Type B pancreatic cell (in vitro differentiated cells): ENCODE results near the gene ACKR1. TPM values are rescaled to one million over a fixed set of nuclear protein-coding genes. Genes with fewer than 3 reads are reported as not detected.

Experiments
- DNase-seq: peaks from one replicate; pipeline ENCODE4 v3.0.0; 2021; ENCODE audit warnings: mixed read lengths; ENCODE audit not compliant: unreplicated experiment; ENCODE audit errors: extremely low spot score
- H3K27ac Mint-ChIP-seq: 2 replicates; pipeline ENCODE4 v1.8.0; 2021; ENCODE audit warnings: mild to moderate bottlenecking, mixed read lengths
- H3K27me3 Mint-ChIP-seq: 2 replicates; pipeline ENCODE4 v1.8.0; 2021; ENCODE audit warnings: mixed read lengths
- H3K36me3 Mint-ChIP-seq: 2 replicates; pipeline ENCODE4 v1.8.0; 2021; ENCODE audit warnings: mixed read lengths
- H3K4me1 Mint-ChIP-seq: one replicate; pipeline ENCODE4 v1.8.0; 2021; ENCODE audit warnings: mixed read lengths; ENCODE audit not compliant: unreplicated experiment
- H3K4me3 Mint-ChIP-seq: 2 replicates; pipeline ENCODE4 v1.8.0; 2021; ENCODE audit warnings: mild to moderate bottlenecking, mixed read lengths
- H3K9me3 Mint-ChIP-seq: 2 replicates; pipeline ENCODE4 v1.8.0; 2021; ENCODE audit warnings: mixed read lengths
- long read RNA-seq: library from polyadenylated mRNA; unstranded; transcript quantifications from one replicate; pipeline ENCODE4 v2.0.0, GENCODE V29; 2020
- total RNA-seq: library from RNA; stranded (reverse); gene quantifications from 2 replicates; pipeline ENCODE4 v1.2.1, GENCODE V29; 2021; ENCODE audit warnings: low replicate concordance
- TF ChIP-seq, protein P1 (sequence below): fragments of 200-600 bp; sonication (generic); conservative IDR thresholded peaks from 2 replicates; pipeline ENCODE4 v1.5.0; 2021; ENCODE audit warnings: antibody characterized with exemption, mild to moderate bottlenecking

ACKR1 gene, protein sequence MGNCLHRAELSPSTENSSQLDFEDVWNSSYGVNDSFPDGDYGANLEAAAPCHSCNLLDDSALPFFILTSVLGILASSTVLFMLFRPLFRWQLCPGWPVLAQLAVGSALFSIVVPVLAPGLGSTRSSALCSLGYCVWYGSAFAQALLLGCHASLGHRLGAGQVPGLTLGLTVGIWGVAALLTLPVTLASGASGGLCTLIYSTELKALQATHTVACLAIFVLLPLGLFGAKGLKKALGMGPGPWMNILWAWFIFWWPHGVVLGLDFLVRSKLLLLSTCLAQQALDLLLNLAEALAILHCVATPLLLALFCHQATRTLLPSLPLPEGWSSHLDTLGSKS
- 0.17 and 0.63 TPM in 2 replicates for total RNA-seq
- long read RNA-seq, result 0 reads

DNA sequence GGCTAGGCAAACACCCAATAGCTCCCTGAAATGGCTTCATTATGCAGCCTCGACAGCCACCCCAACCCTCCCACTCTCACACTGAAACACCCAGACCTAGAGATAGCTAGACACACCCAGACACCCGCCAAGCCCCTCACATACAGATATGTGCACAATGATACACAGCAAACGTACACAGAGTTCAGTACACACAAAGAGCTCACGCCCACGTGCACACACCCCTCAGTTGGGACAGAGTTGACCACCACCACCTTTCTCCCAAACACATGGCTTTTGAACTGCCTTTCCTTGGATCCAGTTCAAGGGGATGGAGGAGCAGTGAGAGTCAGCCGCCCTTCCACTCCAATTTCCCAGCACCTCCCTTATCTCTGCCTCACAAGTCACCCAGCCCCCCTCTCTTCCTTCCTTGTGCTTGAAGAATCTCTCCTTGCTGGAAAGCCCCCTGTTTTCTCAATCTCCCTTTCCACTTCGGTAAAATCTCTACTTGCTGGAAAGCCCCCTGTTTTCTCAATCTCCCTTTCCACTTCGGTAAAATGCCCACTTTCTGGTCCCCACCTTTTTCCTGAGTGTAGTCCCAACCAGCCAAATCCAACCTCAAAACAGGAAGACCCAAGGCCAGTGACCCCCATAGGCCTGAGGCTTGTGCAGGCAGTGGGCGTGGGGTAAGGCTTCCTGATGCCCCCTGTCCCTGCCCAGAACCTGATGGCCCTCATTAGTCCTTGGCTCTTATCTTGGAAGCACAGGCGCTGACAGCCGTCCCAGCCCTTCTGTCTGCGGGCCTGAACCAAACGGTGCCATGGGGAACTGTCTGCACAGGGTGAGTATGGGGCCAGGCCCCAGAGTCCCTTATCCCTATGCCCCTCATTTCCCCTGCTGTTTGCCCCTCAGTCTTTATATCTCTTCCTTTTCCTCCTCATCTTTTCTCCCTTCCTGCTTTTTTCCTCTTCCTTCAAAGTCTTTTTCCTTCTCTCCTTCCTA is at the start of gene ACKR1:
ACKR1 (plus strand) TSS at position 715 of the 981 bp plus-strand sequence; CDS start at position 800, 85 bp downstream.
- Mint-ChIP-seq H3K27ac (no peak within 1 kb of the TSS), H3K9me3 (no peaks in the 10 kb centered on the region), H3K27me3 (peaks cover 57% of the 10 kb centered on the region)

DNA sequence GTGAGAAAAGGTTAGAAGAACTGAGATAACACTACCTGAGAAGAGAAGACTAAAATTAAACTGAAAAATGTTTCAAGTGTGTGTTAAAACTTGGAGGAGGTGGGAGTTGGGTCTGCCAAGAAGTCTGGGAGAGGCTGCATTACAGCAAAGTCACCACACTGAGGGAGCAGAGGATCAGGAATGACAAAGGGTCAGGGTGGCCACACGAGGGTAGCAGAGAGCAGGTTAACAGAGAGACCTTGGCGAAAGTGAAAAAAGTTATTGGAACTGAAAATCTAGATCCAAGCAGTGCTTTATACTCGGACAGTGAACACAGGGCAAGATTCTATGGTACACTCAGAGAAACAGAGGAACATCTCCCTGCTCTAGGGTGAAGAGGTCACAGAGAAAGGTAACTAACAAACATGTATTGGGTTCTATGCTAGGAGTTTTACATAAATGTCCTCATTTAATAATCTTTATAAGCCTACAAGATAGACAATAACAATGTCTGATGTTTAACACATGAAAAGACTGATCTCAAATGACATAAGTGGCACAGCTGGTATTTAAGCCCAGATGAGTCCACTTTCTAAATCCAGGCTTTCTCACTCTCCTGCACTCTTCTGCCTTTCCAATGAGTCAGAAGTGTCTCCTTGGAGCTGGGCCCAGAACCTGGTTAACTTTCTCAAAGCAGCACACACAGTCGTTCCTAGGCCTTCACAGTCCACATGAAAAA is 43.5 kb upstream of the ACKR1 start:
- no peaks in the 10 kb centered on the region for H3K4me1 Mint-ChIP-seq
- no peak overlapping the region for H3K27ac Mint-ChIP-seq
- no peaks in the 10 kb centered on the region for H3K36me3 Mint-ChIP-seq
- TF ChIP-seq, protein P1, sequence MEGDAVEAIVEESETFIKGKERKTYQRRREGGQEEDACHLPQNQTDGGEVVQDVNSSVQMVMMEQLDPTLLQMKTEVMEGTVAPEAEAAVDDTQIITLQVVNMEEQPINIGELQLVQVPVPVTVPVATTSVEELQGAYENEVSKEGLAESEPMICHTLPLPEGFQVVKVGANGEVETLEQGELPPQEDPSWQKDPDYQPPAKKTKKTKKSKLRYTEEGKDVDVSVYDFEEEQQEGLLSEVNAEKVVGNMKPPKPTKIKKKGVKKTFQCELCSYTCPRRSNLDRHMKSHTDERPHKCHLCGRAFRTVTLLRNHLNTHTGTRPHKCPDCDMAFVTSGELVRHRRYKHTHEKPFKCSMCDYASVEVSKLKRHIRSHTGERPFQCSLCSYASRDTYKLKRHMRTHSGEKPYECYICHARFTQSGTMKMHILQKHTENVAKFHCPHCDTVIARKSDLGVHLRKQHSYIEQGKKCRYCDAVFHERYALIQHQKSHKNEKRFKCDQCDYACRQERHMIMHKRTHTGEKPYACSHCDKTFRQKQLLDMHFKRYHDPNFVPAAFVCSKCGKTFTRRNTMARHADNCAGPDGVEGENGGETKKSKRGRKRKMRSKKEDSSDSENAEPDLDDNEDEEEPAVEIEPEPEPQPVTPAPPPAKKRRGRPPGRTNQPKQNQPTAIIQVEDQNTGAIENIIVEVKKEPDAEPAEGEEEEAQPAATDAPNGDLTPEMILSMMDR, result peak; percentile 97
- H3K4me3 Mint-ChIP-seq, result no peak overlapping the region
- no peaks in the 10 kb centered on the region for H3K9me3 Mint-ChIP-seq
- DNase-seq, result peak; percentile 80
- peaks cover 7% of the 10 kb centered on the region for H3K27me3 Mint-ChIP-seq

More for the DNA sequence above, at the start of gene ACKR1:
- Mint-ChIP-seq H3K4me1 (peaks cover 8% of the 10 kb centered on the region), H3K4me3 (no peak within 1 kb of the TSS), H3K36me3 (no peaks in the 10 kb centered on the region)
- TF ChIP-seq, protein P1, result no peak
- DNase-seq, result no peak

DNA sequence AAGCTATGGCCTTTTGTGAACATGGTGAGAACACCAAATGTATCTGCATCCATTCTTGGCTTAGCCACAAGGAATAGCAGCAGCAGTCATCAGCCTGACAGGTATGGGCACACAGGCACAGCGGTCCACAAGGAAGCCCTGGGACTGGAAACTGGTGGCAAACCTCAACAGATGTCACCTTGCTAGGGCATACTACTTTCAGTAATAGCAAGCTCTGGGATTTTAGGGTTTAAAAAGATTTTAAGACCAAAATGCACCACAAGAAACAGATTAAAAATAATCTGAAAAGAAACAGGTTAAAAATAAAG is 43.0 kb upstream of the ACKR1 start:
- Mint-ChIP-seq H3K36me3 (no peaks in the 10 kb centered on the region), H3K4me3 (no peak overlapping the region)

DNA sequence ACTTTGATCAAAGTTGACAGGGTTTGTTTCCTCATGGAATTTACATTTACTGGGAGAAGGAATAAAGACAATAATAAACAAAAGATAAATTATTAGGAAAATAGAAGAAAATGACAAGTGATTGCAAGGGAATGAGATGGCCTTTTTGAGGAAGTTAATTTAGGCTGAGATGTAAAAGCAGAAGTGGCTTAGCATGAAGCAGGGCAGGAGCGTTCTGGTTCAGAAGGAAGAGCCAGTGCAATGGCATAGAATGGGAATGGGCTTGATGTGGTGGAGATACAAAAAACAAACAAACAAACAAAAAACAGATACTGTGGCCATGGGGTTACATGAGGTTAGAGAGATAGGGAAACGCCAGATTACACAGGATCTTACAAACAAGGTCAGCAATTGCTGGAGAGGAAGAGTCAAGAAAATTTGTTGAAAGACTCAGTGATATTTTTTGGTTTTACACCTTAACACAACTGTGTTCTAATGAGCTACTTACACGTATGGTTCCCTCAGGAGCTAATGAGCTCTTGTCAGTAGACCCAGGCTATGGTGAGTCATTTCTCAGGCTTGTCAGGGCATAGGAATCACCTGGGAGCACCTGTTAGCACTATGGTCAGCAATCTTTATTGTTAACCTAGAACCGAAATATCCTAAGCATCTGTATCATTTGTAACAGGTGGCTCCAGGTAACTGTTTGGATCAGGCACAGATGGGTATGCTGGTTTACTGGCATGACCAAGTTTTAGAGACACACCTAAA is 42.0 kb upstream of the ACKR1 start:
- no peaks in the 10 kb centered on the region for H3K36me3 Mint-ChIP-seq
- DNase-seq, result no peak
- H3K27me3 Mint-ChIP-seq, result peaks cover 16% of the 10 kb centered on the region
- H3K4me3 Mint-ChIP-seq, result no peak overlapping the region
- no peaks in the 10 kb centered on the region for H3K4me1 Mint-ChIP-seq
- no peaks in the 10 kb centered on the region for H3K9me3 Mint-ChIP-seq
- no peak overlapping the region for H3K27ac Mint-ChIP-seq
- TF ChIP-seq, protein P1, result no peak

More for the DNA sequence above, 43.0 kb upstream of the ACKR1 start:
- Mint-ChIP-seq H3K27ac (no peak overlapping the region), H3K4me1 (no peaks in the 10 kb centered on the region), H3K9me3 (no peaks in the 10 kb centered on the region), H3K27me3 (peaks cover 11% of the 10 kb centered on the region)
- TF ChIP-seq, protein P1, result no peak
- DNase-seq, result no peak
